ENCODE data around the gene CLDN16. TPM values are rescaled to one million over a fixed set of nuclear protein-coding genes. Genes with fewer than 3 reads are reported as not detected.

CLDN16 gene
- total RNA-seq, 4 donors from 2014 or later = not detected

DNA sequence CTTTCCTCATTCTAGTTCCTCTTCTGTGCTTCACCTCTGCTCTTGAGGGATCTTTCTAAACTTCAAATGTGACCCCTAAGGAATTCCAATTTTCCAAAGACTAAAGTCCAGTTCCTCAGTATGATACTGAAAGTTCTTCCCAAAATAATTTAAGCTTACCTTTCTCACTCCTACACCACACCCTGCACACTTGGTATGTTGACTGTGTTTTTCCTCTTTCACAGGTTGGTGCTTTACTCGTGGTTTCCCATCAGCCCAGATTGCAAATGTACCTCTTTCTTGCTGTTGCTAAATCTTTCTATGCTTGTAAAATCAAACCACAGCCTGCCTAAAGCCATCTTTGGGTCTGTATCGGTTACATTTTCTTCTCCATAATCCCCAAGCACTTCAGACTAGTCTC is 30.5 kb upstream of the CLDN16 start:
- 59 to 93% methylated on average over 2 of the region's 2 CpGs for WGBS, 2 donors (ENCODE audit: low coverage in 1 of 2)
- Histone ChIP-seq H3K27me3 (no peaks in the 10 kb centered on the region), H3K9me3 (no peaks in the 10 kb centered on the region), H3K4me1 (peaks cover 0 to 4% (median 0%) of the 10 kb centered on the region in 3 donors), H3K27ac (no peak overlapping the region), H3K4me3 (no peak overlapping the region), H3K36me3 (no peaks in the 10 kb centered on the region)
- no peak for TF ChIP-seq POLR2AphosphoS5 (IDR thresholded peaks at IDR 0.05)
- TF ChIP-seq EP300 (IDR thresholded peaks at IDR 0.05) = no peak
- TF ChIP-seq, protein P1, sequence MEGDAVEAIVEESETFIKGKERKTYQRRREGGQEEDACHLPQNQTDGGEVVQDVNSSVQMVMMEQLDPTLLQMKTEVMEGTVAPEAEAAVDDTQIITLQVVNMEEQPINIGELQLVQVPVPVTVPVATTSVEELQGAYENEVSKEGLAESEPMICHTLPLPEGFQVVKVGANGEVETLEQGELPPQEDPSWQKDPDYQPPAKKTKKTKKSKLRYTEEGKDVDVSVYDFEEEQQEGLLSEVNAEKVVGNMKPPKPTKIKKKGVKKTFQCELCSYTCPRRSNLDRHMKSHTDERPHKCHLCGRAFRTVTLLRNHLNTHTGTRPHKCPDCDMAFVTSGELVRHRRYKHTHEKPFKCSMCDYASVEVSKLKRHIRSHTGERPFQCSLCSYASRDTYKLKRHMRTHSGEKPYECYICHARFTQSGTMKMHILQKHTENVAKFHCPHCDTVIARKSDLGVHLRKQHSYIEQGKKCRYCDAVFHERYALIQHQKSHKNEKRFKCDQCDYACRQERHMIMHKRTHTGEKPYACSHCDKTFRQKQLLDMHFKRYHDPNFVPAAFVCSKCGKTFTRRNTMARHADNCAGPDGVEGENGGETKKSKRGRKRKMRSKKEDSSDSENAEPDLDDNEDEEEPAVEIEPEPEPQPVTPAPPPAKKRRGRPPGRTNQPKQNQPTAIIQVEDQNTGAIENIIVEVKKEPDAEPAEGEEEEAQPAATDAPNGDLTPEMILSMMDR (IDR thresholded peaks at IDR 0.05) = no peak
- no peak for ATAC-seq

DNA sequence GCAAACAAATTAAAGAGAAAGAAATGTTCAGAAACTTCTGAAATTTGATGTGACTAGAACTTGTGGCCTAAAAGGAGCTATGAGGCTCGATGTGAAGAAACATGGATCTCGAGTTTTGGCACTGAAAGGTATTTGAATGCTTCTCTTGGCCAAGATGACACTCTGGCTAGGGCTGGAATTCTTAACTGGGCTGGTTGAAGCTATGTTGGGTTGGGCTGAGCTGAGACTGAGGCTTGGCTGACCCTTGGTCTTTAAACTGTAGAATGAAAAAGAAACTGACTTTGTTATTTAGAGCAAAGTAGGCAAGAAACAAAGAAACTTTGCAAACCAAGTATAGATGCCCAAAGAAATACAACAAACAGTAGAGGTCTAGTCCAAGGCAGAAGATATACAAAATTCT is 28.1 kb upstream of the CLDN16 start:
- TF ChIP-seq EP300 (IDR thresholded peaks at IDR 0.05) = no peak
- no peak for TF ChIP-seq POLR2AphosphoS5 (IDR thresholded peaks at IDR 0.05)
- 50 to 61% methylated on average over 2 of the region's 2 CpGs for WGBS, 2 donors (ENCODE audit: low coverage in 1 of 2)
- Histone ChIP-seq H3K27ac (no peak overlapping the region), H3K36me3 (no peaks in the 10 kb centered on the region), H3K9me3 (no peaks in the 10 kb centered on the region), H3K4me3 (no peak overlapping the region), H3K4me1 (no peaks in the 10 kb centered on the region), H3K27me3 (no peaks in the 10 kb centered on the region)
- no peak for ATAC-seq

DNA sequence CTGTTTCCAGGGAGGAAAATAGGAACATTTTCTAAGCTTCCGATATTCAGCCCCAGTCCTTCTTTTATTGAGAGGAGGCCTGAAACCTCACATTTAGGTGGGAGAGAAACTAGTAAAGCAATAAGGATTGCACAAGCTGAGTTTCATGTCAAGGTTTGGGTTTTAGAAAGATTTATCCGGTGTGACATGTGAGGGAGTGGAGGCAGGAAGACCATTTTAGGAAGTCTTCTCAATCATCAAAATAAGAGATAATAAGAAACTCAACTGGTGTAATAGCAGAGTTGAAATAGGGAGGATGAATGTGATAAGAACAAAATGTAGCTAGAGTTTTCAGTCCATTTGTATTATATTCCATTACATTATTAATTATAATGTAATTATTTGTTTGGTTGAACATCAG is 27.7 kb upstream of the CLDN16 start:
- Histone ChIP-seq H3K36me3 (no peaks in the 10 kb centered on the region), H3K27me3 (no peaks in the 10 kb centered on the region), H3K9me3 (no peaks in the 10 kb centered on the region), H3K27ac (no peak overlapping the region), H3K4me3 (no peak overlapping the region), H3K4me1 (no peaks in the 10 kb centered on the region)
- no peak for TF ChIP-seq EP300 (IDR thresholded peaks at IDR 0.05)
- TF ChIP-seq, protein P1 (IDR thresholded peaks at IDR 0.05) = no peak
- no peak for TF ChIP-seq POLR2A (IDR thresholded peaks at IDR 0.05)
- TF ChIP-seq POLR2AphosphoS5 (IDR thresholded peaks at IDR 0.05) = no peak
- no peak for ATAC-seq
- 73 to 76% methylated on average over 2 of the region's 2 CpGs for WGBS, 2 donors (ENCODE audit: low coverage in 1 of 2)

DNA sequence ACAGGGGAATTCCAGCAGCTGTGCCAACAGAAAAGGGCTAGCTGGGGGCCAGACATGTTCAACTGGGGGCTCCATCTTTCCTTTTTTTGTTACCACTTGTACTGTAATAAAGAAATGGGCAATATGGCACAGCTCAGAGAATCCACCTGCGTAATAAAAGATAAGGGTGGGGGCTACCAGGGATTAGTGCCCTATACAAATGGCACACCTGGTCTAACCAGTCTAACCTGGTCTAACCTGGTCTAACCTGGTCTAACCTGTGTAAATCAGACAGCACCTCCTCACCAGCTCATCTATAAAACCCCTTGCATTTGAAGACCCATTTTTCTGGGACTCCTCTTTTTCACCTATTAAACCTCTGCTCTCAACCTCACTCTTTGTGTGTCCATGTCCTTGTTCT is 26.2 kb upstream of the CLDN16 start:
- no peak for TF ChIP-seq EP300 (IDR thresholded peaks at IDR 0.05)
- Histone ChIP-seq H3K4me1 (no peaks in the 10 kb centered on the region), H3K27me3 (no peaks in the 10 kb centered on the region), H3K9me3 (no peaks in the 10 kb centered on the region), H3K36me3 (no peaks in the 10 kb centered on the region), H3K27ac (no peak overlapping the region), H3K4me3 (no peak overlapping the region)
- no peak for ATAC-seq
- 64 to 100% methylated on average over 1 of the region's 1 CpG for WGBS, 2 donors (ENCODE audit: low coverage in 1 of 2)

DNA sequence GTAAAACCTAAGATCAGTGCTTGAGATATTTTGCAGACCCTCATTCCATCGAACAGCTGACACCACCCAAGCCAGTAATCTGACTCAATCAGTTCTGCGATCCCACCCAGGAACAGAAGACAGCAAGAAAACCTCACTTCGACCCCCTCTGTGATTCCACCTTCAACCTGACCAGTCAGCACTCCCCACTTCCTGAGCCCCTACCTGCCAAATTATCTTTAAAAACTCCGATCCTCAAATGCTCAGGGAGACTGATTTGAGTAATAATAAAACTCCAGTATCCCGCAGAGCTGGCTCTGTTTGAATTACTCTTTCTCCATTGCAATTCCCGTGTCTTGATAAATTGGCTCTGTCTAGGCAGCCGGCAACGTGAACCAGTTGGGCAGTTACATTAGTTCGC is 25.7 kb upstream of the CLDN16 start:
- WGBS, 2 donors (ENCODE audit: low coverage in 1 of 2) = 64 to 84% methylated on average over 2 to 9 of the region's 9 CpGs
- no peaks in the 10 kb centered on the region for H3K36me3 ChIP-seq
- ATAC-seq = no peak

DNA sequence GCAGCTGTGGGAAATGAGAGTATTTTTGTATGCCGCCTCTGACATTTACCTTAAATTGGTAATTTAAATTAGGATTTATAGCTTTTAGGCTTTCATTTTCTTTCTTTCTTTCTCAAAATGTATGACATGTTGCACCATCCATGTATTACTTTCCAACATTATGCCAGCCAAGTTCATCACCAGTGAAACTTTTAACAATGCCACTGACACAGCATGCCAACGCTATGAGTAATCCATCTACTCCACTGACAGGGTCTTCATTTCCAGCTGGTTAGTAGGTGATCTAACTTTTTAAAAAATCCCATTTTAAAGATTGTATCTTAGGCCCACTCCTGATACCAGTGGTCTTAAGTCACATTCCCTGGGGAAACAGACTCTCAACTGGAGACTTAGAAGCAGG is 21.8 kb upstream of the CLDN16 start:
- no peak for TF ChIP-seq EP300 (IDR thresholded peaks at IDR 0.05)
- TF ChIP-seq POLR2AphosphoS5 (IDR thresholded peaks at IDR 0.05) = no peak
- no peak for TF ChIP-seq POLR2A (IDR thresholded peaks at IDR 0.05)
- TF ChIP-seq, protein P1 (IDR thresholded peaks at IDR 0.05) = no peak
- Histone ChIP-seq H3K36me3 (no peaks in the 10 kb centered on the region), H3K4me1 (no peaks in the 10 kb centered on the region), H3K4me3 (no peak overlapping the region), H3K9me3 (no peaks in the 10 kb centered on the region), H3K27ac (no peak overlapping the region), H3K27me3 (no peaks in the 10 kb centered on the region)
- no peak for ATAC-seq
- WGBS, 2 donors (ENCODE audit: low coverage in 1 of 2) = 44 to 56% methylated on average over 2 of the region's 2 CpGs

More for the DNA sequence above, 25.7 kb upstream of the CLDN16 start:
- TF ChIP-seq, protein P1 (IDR thresholded peaks at IDR 0.05) = no peak
- TF ChIP-seq POLR2AphosphoS5 (IDR thresholded peaks at IDR 0.05) (no peak), POLR2A (IDR thresholded peaks at IDR 0.05) (no peak), EP300 (IDR thresholded peaks at IDR 0.05) (no peak)
- no peak overlapping the region for H3K4me3 ChIP-seq
- no peaks in the 10 kb centered on the region for H3K4me1 ChIP-seq
- no peaks in the 10 kb centered on the region for H3K9me3 ChIP-seq
- H3K27ac ChIP-seq = no peak overlapping the region
- no peaks in the 10 kb centered on the region for H3K27me3 ChIP-seq

All from gastroesophageal sphincter (tissue), 4 donors.